ENCODE results near the gene OR4E1.

OR4E1 gene

GRCh38 chr14:21712036-21712435 lies 38.4 kb upstream of the OR4E1 start:
- Histone ChIP-seq H4K20me1 (ENCODE audit: insufficient read depth, low read length) (no peaks in the 10 kb centered on the region), H2AFZ (ENCODE audit: low read length) (no peak overlapping the region), H3K9me3 (ENCODE audit: low read length) (no peaks in the 10 kb centered on the region), H3K4me3 (ENCODE audit: low read depth, low read length, poor library complexity, severe bottlenecking) (no peak overlapping the region), H3K27ac (ENCODE audit: low read depth, low read length, poor library complexity, severe bottlenecking) (no peak overlapping the region), H3K36me3 (ENCODE audit: insufficient read depth, low read length) (no peaks in the 10 kb centered on the region), H3K27me3 (ENCODE audit: insufficient read depth, low read length) (no peaks in the 10 kb centered on the region), H3K79me2 (ENCODE audit: insufficient read depth, low read length) (no peaks in the 10 kb centered on the region), H3F3A (ENCODE audit: insufficient read depth, low read length) (no peaks in the 10 kb centered on the region), H3K4me1 (ENCODE audit: insufficient read depth, low read length, severe bottlenecking) (no peaks in the 10 kb centered on the region), H3K9me2 (ENCODE audit: low read depth, low read length) (no peaks in the 10 kb centered on the region), H3K9ac (ENCODE audit: low read length) (no peak overlapping the region), H3K4me2 (ENCODE audit: low read length) (no peak overlapping the region)
- no peak for TF ChIP-seq CTCF (IDR thresholded peaks at IDR 0.05; ENCODE audit: low read length)
- no peak for TF ChIP-seq EZH2 (IDR thresholded peaks at IDR 0.05; ENCODE audit: borderline replicate concordance, low read length)

- no peak overlapping the region for H3K4me2 ChIP-seq (ENCODE audit: low read length)
- H3K4me3 ChIP-seq (ENCODE audit: low read depth, low read length, poor library complexity, severe bottlenecking), result no peak overlapping the region
- H3K79me2 ChIP-seq (ENCODE audit: insufficient read depth, low read length), result no peaks in the 10 kb centered on the region
- H2AFZ ChIP-seq (ENCODE audit: low read length), result no peak overlapping the region
- H3F3A ChIP-seq (ENCODE audit: insufficient read depth, low read length), result no peaks in the 10 kb centered on the region
- H3K4me1 ChIP-seq (ENCODE audit: insufficient read depth, low read length, severe bottlenecking), result no peaks in the 10 kb centered on the region
- no peaks in the 10 kb centered on the region for H3K9me3 ChIP-seq (ENCODE audit: low read length)
- no peaks in the 10 kb centered on the region for H3K9me2 ChIP-seq (ENCODE audit: low read depth, low read length)
- H3K27me3 ChIP-seq (ENCODE audit: insufficient read depth, low read length), result no peaks in the 10 kb centered on the region
- H3K9ac ChIP-seq (ENCODE audit: low read length), result no peak overlapping the region
- TF ChIP-seq EZH2 (IDR thresholded peaks at IDR 0.05; ENCODE audit: borderline replicate concordance, low read length) (no peak), CTCF (IDR thresholded peaks at IDR 0.05; ENCODE audit: low read length) (peak; percentile 77)
- H3K36me3 ChIP-seq (ENCODE audit: insufficient read depth, low read length), result no peaks in the 10 kb centered on the region
- H3K27ac ChIP-seq (ENCODE audit: low read depth, low read length, poor library complexity, severe bottlenecking), result no peak overlapping the region
- no peaks in the 10 kb centered on the region for H4K20me1 ChIP-seq (ENCODE audit: insufficient read depth, low read length)
These were observed 37.8 kb upstream of the OR4E1 start for GRCh38 chr14:21711360-21711961.

GRCh38 chr14:21704338-21704737 lies 30.7 kb upstream of the OR4E1 start:
- H4K20me1 ChIP-seq (ENCODE audit: insufficient read depth, low read length), result no peaks in the 10 kb centered on the region
- H3K36me3 ChIP-seq (ENCODE audit: insufficient read depth, low read length), result no peaks in the 10 kb centered on the region
- no peak overlapping the region for H3K4me3 ChIP-seq (ENCODE audit: low read depth, low read length, poor library complexity, severe bottlenecking)
- no peaks in the 10 kb centered on the region for H3K4me1 ChIP-seq (ENCODE audit: insufficient read depth, low read length, severe bottlenecking)
- H3K4me2 ChIP-seq (ENCODE audit: low read length), result no peak overlapping the region
- no peaks in the 10 kb centered on the region for H3F3A ChIP-seq (ENCODE audit: insufficient read depth, low read length)
- H3K79me2 ChIP-seq (ENCODE audit: insufficient read depth, low read length), result no peaks in the 10 kb centered on the region
- TF ChIP-seq CTCF (IDR thresholded peaks at IDR 0.05; ENCODE audit: low read length) (no peak), EZH2 (IDR thresholded peaks at IDR 0.05; ENCODE audit: borderline replicate concordance, low read length) (no peak)
- no peak overlapping the region for H3K27ac ChIP-seq (ENCODE audit: low read depth, low read length, poor library complexity, severe bottlenecking)
- no peak overlapping the region for H2AFZ ChIP-seq (ENCODE audit: low read length)
- no peaks in the 10 kb centered on the region for H3K27me3 ChIP-seq (ENCODE audit: insufficient read depth, low read length)
- H3K9me2 ChIP-seq (ENCODE audit: low read depth, low read length), result no peaks in the 10 kb centered on the region
- no peaks in the 10 kb centered on the region for H3K9me3 ChIP-seq (ENCODE audit: low read length)
- no peak overlapping the region for H3K9ac ChIP-seq (ENCODE audit: low read length)
